K562 (cell line): Measurements from ENCODE around the gene MTG2.

Experiments used
- CEBPB ChIP-seq: fragments of 450-650 bp; IDR thresholded peaks from 2 replicates; pipeline ENCODE4 v1.6.1; 2016; ENCODE audit warnings: missing genetic modification characterization, missing compliant biosample characterization
- HMG20B ChIP-seq: fragments of 250-450 bp; sonication (Bioruptor Pico); IDR thresholded peaks from 2 replicates; pipeline ENCODE4 v1.5.0; 2021; ENCODE audit warnings: mild to moderate bottlenecking
- TEAD2 ChIP-seq: fragments of 450-650 bp; IDR thresholded peaks from 2 replicates; pipeline ENCODE4 v1.6.1; 2016; ENCODE audit warnings: missing genetic modification characterization, control low read depth, missing compliant biosample characterization
- XRCC3 ChIP-seq: fragments of 450-650 bp; IDR thresholded peaks from 2 replicates; pipeline ENCODE4 v1.6.1; 2017; ENCODE audit warnings: mild to moderate bottlenecking, moderate library complexity

- TF ChIP-seq HMG20B (CRISPR knock-in tag) (no peak), TEAD2 (tag) (no peak), CEBPB (tag) (no peak), XRCC3 (no peak)
Observed at GRCh38 chr20:62148908-62149314, 33.9 kb upstream of the MTG2 start.
